ENCODE results near the gene ZRANB3.
"Not testable (repeated sequence)": the region's sequence is repeated elsewhere in the genome, so short reads cannot be mapped to it uniquely, and the experiment has no call there.

ZRANB3 gene

GRCh38 chr2:135320465-135321355 lies 210.3 kb downstream of the ZRANB3 start:
- no peak for DNase-seq (ENCODE audit: low spot score)

GRCh38 chr2:135318808-135319207 lies 212.2 kb downstream of the ZRANB3 start:
- DNase-seq (ENCODE audit: low spot score), result no peak

GRCh38 chr2:135317375-135317774 lies 213.6 kb downstream of the ZRANB3 start:
- DNase-seq (ENCODE audit: low spot score), result no peak

- no peak for DNase-seq (ENCODE audit: low spot score)
Observed at GRCh38 chr2:135311962-135312361, 219.1 kb downstream of the ZRANB3 start.

GRCh38 chr2:135311268-135311667 lies 219.8 kb downstream of the ZRANB3 start:
- no peak for DNase-seq (ENCODE audit: low spot score)

- DNase-seq (ENCODE audit: low spot score), result no peak
Observed at GRCh38 chr2:135304694-135305093, 226.3 kb downstream of the ZRANB3 start.

- no peak for DNase-seq (ENCODE audit: low spot score)
Observed at GRCh38 chr2:135299658-135300244, 231.3 kb downstream of the ZRANB3 start.

- DNase-seq (ENCODE audit: low spot score), result no peak
Observed at GRCh38 chr2:135299165-135299564, 231.9 kb downstream of the ZRANB3 start.

GRCh38 chr2:135287121-135287520 lies 243.9 kb downstream of the ZRANB3 start:
- DNase-seq (ENCODE audit: low spot score), result not testable (repeated sequence)

GRCh38 chr2:135285391-135285790 lies 245.6 kb downstream of the ZRANB3 start:
- no peak for DNase-seq (ENCODE audit: low spot score)

- DNase-seq (ENCODE audit: low spot score), result no peak
Observed at GRCh38 chr2:135281379-135281778, 249.6 kb downstream of the ZRANB3 start.

- no peak for DNase-seq (ENCODE audit: low spot score)
Observed at GRCh38 chr2:135279209-135279608, 251.8 kb downstream of the ZRANB3 start.

- no peak for DNase-seq (ENCODE audit: low spot score)
Observed at GRCh38 chr2:135276525-135276924, 254.5 kb downstream of the ZRANB3 start.

GRCh38 chr2:135271006-135271405 lies 260.0 kb downstream of the ZRANB3 start:
- DNase-seq (ENCODE audit: low spot score), result no peak

GRCh38 chr2:135265960-135266490 lies 265.0 kb downstream of the ZRANB3 start:
- DNase-seq (ENCODE audit: low spot score), result no peak

- DNase-seq (ENCODE audit: low spot score), result no peak
Observed at GRCh38 chr2:135259123-135259522, 271.9 kb downstream of the ZRANB3 start.

GRCh38 chr2:135258193-135258592 lies 272.8 kb downstream of the ZRANB3 start:
- no peak for DNase-seq (ENCODE audit: low spot score)

- no peak for DNase-seq (ENCODE audit: low spot score)
Observed at GRCh38 chr2:135257383-135258090, 273.5 kb downstream of the ZRANB3 start.

- DNase-seq (ENCODE audit: low spot score), result no peak
Observed at GRCh38 chr2:135256531-135257260, 274.3 kb downstream of the ZRANB3 start.

- no peak for DNase-seq (ENCODE audit: low spot score)
Observed at GRCh38 chr2:135255208-135255607, 275.8 kb downstream of the ZRANB3 start.

GRCh38 chr2:135252805-135253458 lies 278.1 kb downstream of the ZRANB3 start:
- DNase-seq (ENCODE audit: low spot score), result no peak

All from SW480 (cell line).